ENCODE data around the gene PCED1B. TPM values are rescaled to one million over a fixed set of nuclear protein-coding genes. Genes with fewer than 3 reads are reported as not detected.
A peak's percentile ranks its signal among the peaks of the same experiment; 100 is the strongest.

Gene PCED1B
- total RNA-seq, 6 donors from 2014 or later: 4.6 to 53.4 (median 11.7) TPM

DNA sequence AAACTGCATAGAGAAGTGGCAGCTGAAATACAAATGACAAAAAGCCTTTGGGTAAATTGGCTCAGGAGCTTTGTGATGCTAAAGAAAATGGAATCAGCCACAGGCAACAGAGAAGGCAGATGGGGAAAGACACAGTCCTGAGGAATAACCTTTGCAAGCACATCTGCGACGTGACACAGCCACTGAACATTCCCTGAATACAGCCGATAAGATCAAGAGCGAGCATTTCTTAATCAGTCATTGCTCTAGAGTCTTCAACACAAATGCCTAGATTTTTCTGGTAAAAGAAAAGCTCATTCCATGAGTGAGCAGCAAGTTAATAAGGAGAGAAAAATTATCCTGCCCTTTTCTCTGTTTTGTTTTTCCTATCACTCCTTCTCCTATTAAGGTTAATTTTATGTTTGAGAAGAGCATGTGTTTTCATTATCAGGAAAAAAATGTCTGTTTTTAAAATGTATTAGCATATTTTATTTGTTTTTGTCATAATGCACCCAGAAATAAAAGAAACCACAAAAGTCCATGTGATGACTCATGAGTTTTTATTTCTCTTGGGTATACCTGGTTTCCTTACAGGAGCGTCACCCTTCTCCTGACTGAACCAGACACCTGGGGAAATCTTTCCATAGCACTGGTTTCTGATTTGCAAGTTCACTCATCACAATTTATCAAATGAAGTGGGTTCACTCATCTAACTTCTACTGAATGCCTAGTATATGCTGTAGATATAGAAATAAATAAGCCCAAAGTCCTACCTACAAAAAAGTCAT lies 45.4 kb upstream of the PCED1B start:
- 84 to 91% methylated on average over 5 of the region's 5 CpGs for WGBS, 2 donors
- no peaks in the 10 kb centered on the region for H3K27me3 ChIP-seq
- no peak overlapping the region for H3K4me3 ChIP-seq
- DNase-seq: no peak
- TF ChIP-seq POLR2A (IDR thresholded peaks at IDR 0.05): no peak
- no peak for TF ChIP-seq EP300 (IDR thresholded peaks at IDR 0.05)
- no peak for TF ChIP-seq POLR2AphosphoS5 (IDR thresholded peaks at IDR 0.05)
- TF ChIP-seq, protein P1, sequence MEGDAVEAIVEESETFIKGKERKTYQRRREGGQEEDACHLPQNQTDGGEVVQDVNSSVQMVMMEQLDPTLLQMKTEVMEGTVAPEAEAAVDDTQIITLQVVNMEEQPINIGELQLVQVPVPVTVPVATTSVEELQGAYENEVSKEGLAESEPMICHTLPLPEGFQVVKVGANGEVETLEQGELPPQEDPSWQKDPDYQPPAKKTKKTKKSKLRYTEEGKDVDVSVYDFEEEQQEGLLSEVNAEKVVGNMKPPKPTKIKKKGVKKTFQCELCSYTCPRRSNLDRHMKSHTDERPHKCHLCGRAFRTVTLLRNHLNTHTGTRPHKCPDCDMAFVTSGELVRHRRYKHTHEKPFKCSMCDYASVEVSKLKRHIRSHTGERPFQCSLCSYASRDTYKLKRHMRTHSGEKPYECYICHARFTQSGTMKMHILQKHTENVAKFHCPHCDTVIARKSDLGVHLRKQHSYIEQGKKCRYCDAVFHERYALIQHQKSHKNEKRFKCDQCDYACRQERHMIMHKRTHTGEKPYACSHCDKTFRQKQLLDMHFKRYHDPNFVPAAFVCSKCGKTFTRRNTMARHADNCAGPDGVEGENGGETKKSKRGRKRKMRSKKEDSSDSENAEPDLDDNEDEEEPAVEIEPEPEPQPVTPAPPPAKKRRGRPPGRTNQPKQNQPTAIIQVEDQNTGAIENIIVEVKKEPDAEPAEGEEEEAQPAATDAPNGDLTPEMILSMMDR (IDR thresholded peaks at IDR 0.05): no peak
- H3K27ac ChIP-seq: peak overlapping the region in 1 of 4 donors; percentile 0
- H3K4me1 ChIP-seq: peaks cover 3 to 10% (median 8%) of the 10 kb centered on the region in 4 donors
- no peaks in the 10 kb centered on the region for H3K36me3 ChIP-seq
- H3K9me3 ChIP-seq: no peaks in the 10 kb centered on the region
- no peak for ATAC-seq (ENCODE audit: low FRiP score in 2 of 2)

DNA sequence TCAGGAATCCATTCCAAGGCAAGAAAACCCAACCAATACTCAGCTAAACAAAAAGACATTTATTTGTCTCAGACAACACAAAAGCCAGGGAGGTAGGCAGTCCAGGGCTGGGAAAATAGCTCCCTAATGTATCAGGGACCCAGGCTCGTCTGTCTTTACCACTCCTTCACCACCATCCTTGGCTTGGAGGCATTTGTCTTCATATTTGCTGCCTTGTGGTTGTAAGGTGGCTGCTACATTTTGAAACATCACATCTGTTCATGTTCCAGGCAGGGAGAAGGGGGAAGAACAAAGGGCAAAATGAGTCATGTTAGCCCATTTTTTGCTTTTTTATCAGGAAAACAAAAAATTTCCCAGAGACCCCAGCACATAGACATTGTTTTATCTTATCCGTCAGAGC lies 44.8 kb upstream of the PCED1B start:
- 90 to 97% methylated on average over 2 of the region's 2 CpGs for WGBS, 2 donors
- Histone ChIP-seq H3K27me3 (no peaks in the 10 kb centered on the region), H3K36me3 (no peaks in the 10 kb centered on the region), H3K4me3 (no peak overlapping the region), H3K9me3 (no peaks in the 10 kb centered on the region), H3K4me1 (peaks cover 3 to 10% (median 8%) of the 10 kb centered on the region in 4 donors), H3K27ac (no peak overlapping the region)
- DNase-seq (no peak), ATAC-seq (ENCODE audit: low FRiP score in 2 of 2) (no peak)
- TF ChIP-seq EP300 (IDR thresholded peaks at IDR 0.05) (no peak), POLR2A (IDR thresholded peaks at IDR 0.05) (no peak), POLR2AphosphoS5 (IDR thresholded peaks at IDR 0.05) (no peak)
- TF ChIP-seq, protein P1 (IDR thresholded peaks at IDR 0.05): no peak

DNA sequence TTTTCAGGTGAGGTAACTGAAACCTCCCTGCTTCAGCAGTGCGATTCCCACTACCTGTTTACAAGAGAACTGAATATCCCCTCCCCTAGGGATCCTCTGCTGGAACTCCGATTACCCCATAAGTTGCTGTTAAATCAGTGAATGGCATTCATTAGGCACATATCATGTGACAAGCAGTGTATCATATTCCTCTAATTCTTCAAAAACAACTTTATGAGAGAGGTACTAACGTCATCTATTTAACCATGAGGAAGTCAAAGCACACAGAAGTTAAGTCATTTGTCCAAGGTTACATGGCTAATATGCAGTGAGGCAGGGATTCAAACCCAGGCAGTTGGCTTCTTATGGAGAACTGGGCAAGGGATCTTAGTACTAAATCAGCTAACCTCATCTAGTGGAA lies 43.9 kb upstream of the PCED1B start:
- ATAC-seq (ENCODE audit: low FRiP score in 2 of 2): no peak
- 78 to 79% methylated on average over 3 of the region's 3 CpGs for WGBS, 2 donors

DNA sequence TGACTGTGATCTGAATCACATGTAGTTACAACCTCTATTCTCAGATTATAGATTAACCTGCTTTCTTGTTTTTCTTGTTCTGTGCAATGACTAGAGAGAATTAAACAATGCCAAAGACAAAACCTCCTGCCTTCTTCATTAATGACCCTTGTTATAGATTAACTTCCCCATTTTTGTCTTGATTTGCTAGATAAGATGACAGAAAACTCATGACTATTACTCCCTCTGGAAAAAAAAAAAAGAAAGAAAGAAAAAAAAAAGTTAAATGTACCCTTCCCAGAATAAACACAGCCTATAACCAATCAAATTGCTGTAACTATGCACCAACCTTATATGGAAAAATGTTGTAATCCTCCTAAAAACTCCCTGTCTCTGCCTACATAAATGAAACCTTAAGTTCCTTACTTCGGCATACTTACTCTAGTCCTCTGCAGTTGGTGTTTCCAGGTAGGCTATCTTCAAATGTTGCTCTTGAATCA lies 41.1 kb upstream of the PCED1B start:
- Histone ChIP-seq H3K36me3 (no peaks in the 10 kb centered on the region), H3K9me3 (no peaks in the 10 kb centered on the region), H3K27me3 (no peaks in the 10 kb centered on the region), H3K4me1 (peaks cover under 1 to 3% (median 2%) of the 10 kb centered on the region in 4 donors), H3K4me3 (no peak overlapping the region), H3K27ac (no peak overlapping the region)
- DNase-seq (no peak), ATAC-seq (ENCODE audit: low FRiP score in 2 of 2) (peak in 1 of 2 donors; percentile 44)
- WGBS, 2 donors: 56 to 57% methylated on average over 1 of the region's 1 CpG
- TF ChIP-seq EP300 (IDR thresholded peaks at IDR 0.05): no peak
- peak in 1 of 4 donors; percentile 58 for TF ChIP-seq POLR2A (IDR thresholded peaks at IDR 0.05)
- TF ChIP-seq, protein P1 (IDR thresholded peaks at IDR 0.05): no peak

More for the DNA sequence above, 43.9 kb upstream of the PCED1B start:
- Histone ChIP-seq H3K27me3 (no peaks in the 10 kb centered on the region), H3K36me3 (no peaks in the 10 kb centered on the region), H3K4me3 (no peak overlapping the region), H3K4me1 (peaks cover 3 to 10% (median 8%) of the 10 kb centered on the region in 4 donors), H3K9me3 (no peaks in the 10 kb centered on the region), H3K27ac (no peak overlapping the region)
- DNase-seq: no peak
- no peak for TF ChIP-seq POLR2AphosphoS5 (IDR thresholded peaks at IDR 0.05)
- TF ChIP-seq POLR2A (IDR thresholded peaks at IDR 0.05): no peak
- no peak for TF ChIP-seq EP300 (IDR thresholded peaks at IDR 0.05)
- TF ChIP-seq, protein P1 (IDR thresholded peaks at IDR 0.05): no peak

All from upper lobe of left lung (tissue), 6 donors.